Kidney (tissue), 14 donors: Measurements from ENCODE around the gene MYH7B. TPM values are rescaled to one million over a fixed set of nuclear protein-coding genes. Genes with fewer than 3 reads are reported as not detected.

Experiments
- DNase-seq, 5 donors: peaks; one replicate each; pipeline ENCODE4 v3.0.0-alpha.2; 2013 to 2020
- FAIRE-seq: peaks from 2 replicates; lab custom pipeline; 2012; peaks lifted over from hg19 to GRCh38; lab: Jason Lieb, UNC
- H3K27ac ChIP-seq, 2 donors: one replicate each; pipeline ENCODE4 v1.7.0; 2013; ENCODE audit warnings: low read depth in 2 of 2, low read length in 2 of 2, inconsistent platforms in 1 of 2
- H3K27me3 ChIP-seq: one replicate; pipeline ENCODE4 v1.7.1; 2013; ENCODE audit warnings: low read length, inconsistent platforms; ENCODE audit not compliant: control insufficient read depth, insufficient read depth
- H3K36me3 ChIP-seq, 3 donors: one replicate each; pipeline versions ENCODE4 v1.7.0 to v1.7.1; 2013; ENCODE audit warnings: low read length in 3 of 3, control low read depth in 1 of 3, inconsistent platforms in 1 of 3; ENCODE audit not compliant: insufficient read depth in 3 of 3, control insufficient read depth in 2 of 3
- H3K4me1 ChIP-seq, 3 donors: one replicate each; pipeline versions ENCODE4 v1.7.0 to v1.7.1; 2013; ENCODE audit warnings: low read length in 3 of 3, inconsistent platforms in 1 of 3, low read depth in 1 of 3; ENCODE audit not compliant: control insufficient read depth in 2 of 3, insufficient read depth in 2 of 3
- H3K4me3 ChIP-seq, 3 donors: one replicate each; pipeline versions ENCODE4 v1.7.0 to v1.8.1; 2013; ENCODE audit warnings: low read length in 3 of 3, control low read depth in 1 of 3, inconsistent platforms in 1 of 3
- H3K9ac ChIP-seq, 3 donors: one replicate each; pipeline versions ENCODE4 v1.7.0 to v1.7.1; 2013; ENCODE audit warnings: low read length in 3 of 3, control low read depth in 1 of 3, inconsistent platforms in 1 of 3
- H3K9me3 ChIP-seq, 3 donors: one replicate each; pipeline versions ENCODE4 v1.7.0 to v1.7.1; 2013; ENCODE audit warnings: low read length in 3 of 3, control low read depth in 1 of 3, inconsistent platforms in 1 of 3; ENCODE audit not compliant: control insufficient read depth in 2 of 3, insufficient read depth in 1 of 3
- CTCF ChIP-seq: IDR thresholded peaks from 3 replicates; pipeline ENCODE4 v1.5.1; 2012; ENCODE audit warnings: mild to moderate bottlenecking, moderate library complexity, borderline replicate concordance; ENCODE audit not compliant: insufficient read depth; ENCODE audit errors: extremely low read depth
- intact Hi-C: fragments of 100-400 bp; cut with DNase I; formaldehyde crosslinking; loops from one replicate; pipeline ENCODE4 v1.11.1; 2022
- polyA plus RNA-seq: library from polyadenylated mRNA; stranded (reverse); fragments of 350-450 nt; fragmentation: Illumina TruSeq; extraction: RNeasy Lipid Tissue Mini Kit (QIAGEN cat#74804); gene quantifications from one replicate; pipeline ENCODE4 v1.2.3, GENCODE V29; 2014; ENCODE audit warnings: low read depth, low replicate concordance; ENCODE audit not compliant: insufficient read depth
- total RNA-seq: library from RNA; stranded (reverse); fragmentation: NEBNext Ultra II Directional; extraction: Animal tissue kit (Norgen Biotek cat#: 25700); gene quantifications from one replicate; pipeline ENCODE4 v1.2.1, GENCODE V29; 2021
- donor health status: control.
- donor health status: control.
- donor health status: control.
- donor health status: control.
- donor health status: control.
- donor health status: DM: yes; HTN: yes; CAD: no.
- donor health status: Normal renal cell carcinoma (clear cell type).

MYH7B gene
- total and polyA plus RNA-seq, 2 donors from 2014 or later, result 0.76 to 3.7 TPM

- no peak for TF ChIP-seq CTCF
- DNase-seq (no peak), FAIRE-seq (no peak)
- Histone ChIP-seq H3K9ac (no peak overlapping the region), H3K9me3 (no peaks in the 10 kb centered on the region), H3K27me3 (no peaks in the 10 kb centered on the region), H3K4me3 (no peak overlapping the region), H3K27ac (peak overlapping the region in 1 of 2 donors; percentile 7), H3K4me1 (peaks cover 0 to 8% (median 0%) of the 10 kb centered on the region in 3 donors), H3K36me3 (peaks cover 0 to 20% (median 12%) of the 10 kb centered on the region in 3 donors)
- intact Hi-C loops, result no loop called here
These were observed 39.0 kb downstream of the MYH7B start for GRCh38 chr20:34994509-34995131.

GRCh38 chr20:34995192-34995591 is 39.5 kb downstream of the MYH7B start:
- FAIRE-seq, result no peak
- peaks cover 0 to 20% (median 18%) of the 10 kb centered on the region in 3 donors for H3K36me3 ChIP-seq

GRCh38 chr20:34995696-34996095 is 40.0 kb downstream of the MYH7B start:
- TF ChIP-seq CTCF, result no peak
- intact Hi-C loops, result no loop called here

More at GRCh38 chr20:34995192-34995591, 39.5 kb downstream of the MYH7B start:
- DNase-seq, result no peak
- Histone ChIP-seq H3K27ac (peak overlapping the region in 1 of 2 donors; percentile 7), H3K9ac (no peak overlapping the region), H3K9me3 (no peaks in the 10 kb centered on the region), H3K4me3 (no peak overlapping the region), H3K27me3 (no peaks in the 10 kb centered on the region), H3K4me1 (peaks cover 0 to 8% (median 0%) of the 10 kb centered on the region in 3 donors)
- intact Hi-C loops, result no loop called here
- TF ChIP-seq CTCF, result no peak

More at GRCh38 chr20:34995696-34996095, 40.0 kb downstream of the MYH7B start:
- Histone ChIP-seq H3K27ac (peak overlapping the region in 1 of 2 donors; percentile 7), H3K4me3 (no peak overlapping the region), H3K36me3 (peaks cover 0 to 20% (median 18%) of the 10 kb centered on the region in 3 donors), H3K9ac (no peak overlapping the region), H3K4me1 (peaks cover 0 to 8% (median 0%) of the 10 kb centered on the region in 3 donors), H3K9me3 (no peaks in the 10 kb centered on the region), H3K27me3 (no peaks in the 10 kb centered on the region)
- DNase-seq (no peak), FAIRE-seq (no peak)
